Body of pancreas (tissue), 4 donors: ENCODE data around the gene IKZF3.

Experiments
- POLR2A ChIP-seq, 3 donors: fragments of 450-650 bp; IDR thresholded peaks; one replicate each; pipeline ENCODE4 v1.6.1; 2016; ENCODE audit warnings: antibody characterized with exemption in 3 of 3, mild to moderate bottlenecking in 2 of 3
- TF ChIP-seq, protein P1 (sequence below), 7 experiments: fragments of 450-650 bp in 4 of 7; fragments of 200-600 bp in 3 of 7; sonication (generic) in 3 of 7; IDR thresholded peaks; one replicate each; pipeline ENCODE4 v1.5.1; 2016 to 2019; ENCODE audit warnings: antibody characterized with exemption in 7 of 7

GRCh38 chr17:39735882-39736281 lies 128.2 kb downstream of the IKZF3 start:
- TF ChIP-seq, protein P1, sequence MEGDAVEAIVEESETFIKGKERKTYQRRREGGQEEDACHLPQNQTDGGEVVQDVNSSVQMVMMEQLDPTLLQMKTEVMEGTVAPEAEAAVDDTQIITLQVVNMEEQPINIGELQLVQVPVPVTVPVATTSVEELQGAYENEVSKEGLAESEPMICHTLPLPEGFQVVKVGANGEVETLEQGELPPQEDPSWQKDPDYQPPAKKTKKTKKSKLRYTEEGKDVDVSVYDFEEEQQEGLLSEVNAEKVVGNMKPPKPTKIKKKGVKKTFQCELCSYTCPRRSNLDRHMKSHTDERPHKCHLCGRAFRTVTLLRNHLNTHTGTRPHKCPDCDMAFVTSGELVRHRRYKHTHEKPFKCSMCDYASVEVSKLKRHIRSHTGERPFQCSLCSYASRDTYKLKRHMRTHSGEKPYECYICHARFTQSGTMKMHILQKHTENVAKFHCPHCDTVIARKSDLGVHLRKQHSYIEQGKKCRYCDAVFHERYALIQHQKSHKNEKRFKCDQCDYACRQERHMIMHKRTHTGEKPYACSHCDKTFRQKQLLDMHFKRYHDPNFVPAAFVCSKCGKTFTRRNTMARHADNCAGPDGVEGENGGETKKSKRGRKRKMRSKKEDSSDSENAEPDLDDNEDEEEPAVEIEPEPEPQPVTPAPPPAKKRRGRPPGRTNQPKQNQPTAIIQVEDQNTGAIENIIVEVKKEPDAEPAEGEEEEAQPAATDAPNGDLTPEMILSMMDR (IDR thresholded peaks at IDR 0.05): no peak
- no peak for TF ChIP-seq POLR2A (IDR thresholded peaks at IDR 0.05)
